ENCODE measurements around the gene SPRY4.
"Not testable (repeated sequence)": the region's sequence is repeated elsewhere in the genome, so short reads cannot be mapped to it uniquely, and the experiment has no call there.

Gene SPRY4

GRCh38 chr5:142334538-142334937, 9.7 kb upstream of the SPRY4 start:
- DNase-seq (ENCODE audit: low read depth in 2 of 2): no peak

- not testable (repeated sequence) for DNase-seq (ENCODE audit: low read depth in 2 of 2)
These were observed 8.9 kb upstream of the SPRY4 start for GRCh38 chr5:142333749-142334148.

- DNase-seq (ENCODE audit: low read depth in 2 of 2): no peak
These were observed 5.6 kb upstream of the SPRY4 start for GRCh38 chr5:142330444-142330843.

- DNase-seq (ENCODE audit: low read depth in 2 of 2): no peak
These were observed 5.2 kb upstream of the SPRY4 start for GRCh38 chr5:142330026-142330425.

GRCh38 chr5:142327111-142327842, 2.5 kb upstream of the SPRY4 start:
- no peak for DNase-seq (ENCODE audit: low read depth in 2 of 2)

GRCh38 chr5:142326480-142326938, 1.7 kb upstream of the SPRY4 start:
- no peak for DNase-seq (ENCODE audit: low read depth in 2 of 2)

GRCh38 chr5:142325725-142326479, 1.1 kb upstream of the SPRY4 start:
- no peak for DNase-seq (ENCODE audit: low read depth in 2 of 2)

- peak in 1 of 2 donors; percentile 20 for DNase-seq (ENCODE audit: low read depth in 2 of 2)
These were observed 518 bp downstream of the SPRY4 start for GRCh38 chr5:142324136-142324870.

- no peak for DNase-seq (ENCODE audit: low read depth in 2 of 2)
These were observed 1.2 kb downstream of the SPRY4 start for GRCh38 chr5:142323480-142324135.

- no peak for DNase-seq (ENCODE audit: low read depth in 2 of 2)
These were observed 1.9 kb downstream of the SPRY4 start for GRCh38 chr5:142322747-142323479.

GRCh38 chr5:142322403-142322746, 2.4 kb downstream of the SPRY4 start:
- no peak for DNase-seq (ENCODE audit: low read depth in 2 of 2)

GRCh38 chr5:142320851-142321560, 3.8 kb downstream of the SPRY4 start:
- no peak for DNase-seq (ENCODE audit: low read depth in 2 of 2)

- no peak for DNase-seq (ENCODE audit: low read depth in 2 of 2)
These were observed 4.4 kb downstream of the SPRY4 start for GRCh38 chr5:142320430-142320738.

GRCh38 chr5:142319560-142320429, 5.0 kb downstream of the SPRY4 start:
- DNase-seq (ENCODE audit: low read depth in 2 of 2): no peak

GRCh38 chr5:142319105-142319504, 5.7 kb downstream of the SPRY4 start:
- DNase-seq (ENCODE audit: low read depth in 2 of 2): no peak

GRCh38 chr5:142317753-142318152, 7.1 kb downstream of the SPRY4 start:
- no peak for DNase-seq (ENCODE audit: low read depth in 2 of 2)

- DNase-seq (ENCODE audit: low read depth in 2 of 2): no peak
These were observed 7.6 kb downstream of the SPRY4 start for GRCh38 chr5:142317173-142317572.

GRCh38 chr5:142316681-142317080, 8.1 kb downstream of the SPRY4 start:
- no peak for DNase-seq (ENCODE audit: low read depth in 2 of 2)

- DNase-seq (ENCODE audit: low read depth in 2 of 2): no peak
These were observed 8.8 kb downstream of the SPRY4 start for GRCh38 chr5:142316051-142316450.

All from stimulated activated CD4-positive, alpha-beta T cell treated with anti-CD3 and anti-CD28 coated beads, Interleukin-1b, Interleukin-23, amount 100 ng/mL, for 4 hours (primary cell).